HCT116 (cell line): ENCODE data around the gene TNNT2.

Source experiments
- ATF3 ChIP-seq: IDR thresholded peaks from 2 replicates; pipeline ENCODE4 v1.6.1; 2012
- CTCF ChIP-seq, 3 experiments: fragments of 200-600 bp in 1 of 3; sonication (generic) in 1 of 3; IDR thresholded peaks in 2 of 3; conservative IDR thresholded peaks in 1 of 3; 2 replicates each; pipeline ENCODE4 v1.5.1; 2012 to 2017; ENCODE audit warnings: low read depth in 2 of 3, low read length in 2 of 3, antibody characterized with exemption in 1 of 3, borderline replicate concordance in 1 of 3, control low read depth in 1 of 3, mild to moderate bottlenecking in 1 of 3, mixed read lengths in 1 of 3, mixed run types in 1 of 3, moderate library complexity in 1 of 3; ENCODE audit not compliant: insufficient read depth in 1 of 3
- EGR1 ChIP-seq: IDR thresholded peaks from 2 replicates; pipeline ENCODE4 v1.6.1; 2012; ENCODE audit warnings: low read depth
- EZH2 ChIP-seq: fragments of 200-600 bp; sonication (generic); IDR thresholded peaks from 2 replicates; pipeline ENCODE4 v1.6.1; 2017; ENCODE audit warnings: antibody characterized with exemption, mixed run types
- MAX ChIP-seq: IDR thresholded peaks from 2 replicates; pipeline ENCODE4 v1.6.1; 2012
- POLR2A ChIP-seq: IDR thresholded peaks from 2 replicates; pipeline ENCODE4 v1.7.0; 2011; ENCODE audit warnings: borderline replicate concordance; ENCODE audit not compliant: insufficient read depth, insufficient read length; ENCODE audit errors: extremely low read depth
- POLR2AphosphoS5 ChIP-seq: IDR thresholded peaks from 2 replicates; pipeline ENCODE4 v1.6.1; 2011; ENCODE audit warnings: mild to moderate bottlenecking, low read depth, low read length, moderate library complexity
- RAD21 ChIP-seq: IDR thresholded peaks from 2 replicates; pipeline ENCODE4 v1.6.1; 2012; ENCODE audit warnings: low read depth, mild to moderate bottlenecking
- SP1 ChIP-seq: IDR thresholded peaks from 2 replicates; pipeline ENCODE4 v1.6.1; 2012; ENCODE audit warnings: low read depth
- TCF7L2 ChIP-seq: IDR thresholded peaks from 2 replicates; pipeline ENCODE4 v1.7.0; 2011; ENCODE audit warnings: borderline replicate concordance, inconsistent platforms; ENCODE audit not compliant: insufficient read depth, insufficient read length; ENCODE audit errors: extremely low read depth
- YY1 ChIP-seq: IDR thresholded peaks from 2 replicates; pipeline ENCODE4 v1.6.1; 2011; ENCODE audit warnings: low read length, low read depth, moderate library complexity, mild to moderate bottlenecking; ENCODE audit not compliant: insufficient replicate concordance; ENCODE audit errors: extremely low read depth
- ZBTB33 ChIP-seq: IDR thresholded peaks from 2 replicates; pipeline ENCODE4 v1.6.1; 2011; ENCODE audit warnings: mild to moderate bottlenecking, low read length, moderate library complexity; ENCODE audit not compliant: insufficient replicate concordance; ENCODE audit errors: extremely low read depth
- ZFX ChIP-seq: fragments of 450-650 bp; IDR thresholded peaks from 2 replicates; pipeline ENCODE4 v1.6.1; 2017
- ZNF274 ChIP-seq: fragments of 200-500 bp; sonication (Bioruptor generic); IDR thresholded peaks from 2 replicates; pipeline ENCODE4 v1.6.1; 2014; ENCODE audit warnings: mild to moderate bottlenecking, low read depth, low read length, inconsistent platforms

GRCh38 chr1:201319631-201320030 lies 57.8 kb downstream of the TNNT2 start:
- no peak for TF ChIP-seq CTCF (IDR thresholded peaks at IDR 0.05 in 2 of 3, conservative IDR thresholded peaks at IDR 0.05 in 1 of 3; ENCODE audit: borderline replicate concordance in 1 of 3, insufficient read depth in 1 of 3, low read depth in 2 of 3, low read length in 2 of 3)
- no peak for TF ChIP-seq EZH2
- TF ChIP-seq ZFX, result no peak
- no peak for TF ChIP-seq EGR1
- TF ChIP-seq ZNF274, result no peak
- TF ChIP-seq POLR2AphosphoS5, result no peak
- TF ChIP-seq POLR2A, result no peak
- TF ChIP-seq YY1, result no peak
- no peak for TF ChIP-seq ATF3
- no peak for TF ChIP-seq MAX
- TF ChIP-seq RAD21, result no peak
- no peak for TF ChIP-seq SP1
- TF ChIP-seq ZBTB33, result no peak
- no peak for TF ChIP-seq TCF7L2
